HG03558 (cell line): ENCODE results near the gene SH3RF3.
"Not testable (repeated sequence)": the region's sequence is repeated elsewhere in the genome, so short reads cannot be mapped to it uniquely, and the experiment has no call there.

Source experiments
- ATAC-seq: cut with Tn5 transposase; IDR thresholded peaks from one replicate; pipeline ENCODE4 v1.9.1; 2021; ENCODE audit warnings: moderate number of reproducible peaks; ENCODE audit not compliant: unreplicated experiment; ENCODE audit errors: extremely low read depth

Gene SH3RF3

GRCh38 chr2:109117181-109117580, 11.8 kb upstream of the SH3RF3 start:
- not testable (repeated sequence) for ATAC-seq

- ATAC-seq: no peak
Observed at GRCh38 chr2:109117780-109118179, 11.2 kb upstream of the SH3RF3 start.

- ATAC-seq: no peak
Observed at GRCh38 chr2:109118321-109118720, 10.7 kb upstream of the SH3RF3 start.

GRCh38 chr2:109120166-109120565, 8.8 kb upstream of the SH3RF3 start:
- no peak for ATAC-seq

GRCh38 chr2:109120686-109121085, 8.3 kb upstream of the SH3RF3 start:
- ATAC-seq: not testable (repeated sequence)

- no peak for ATAC-seq
Observed at GRCh38 chr2:109123586-109124201, 5.3 kb upstream of the SH3RF3 start.

GRCh38 chr2:109124982-109125592, 3.9 kb upstream of the SH3RF3 start:
- no peak for ATAC-seq

GRCh38 chr2:109125593-109126500, 3.2 kb upstream of the SH3RF3 start:
- no peak for ATAC-seq

- ATAC-seq: no peak
Observed at GRCh38 chr2:109126501-109126860, 2.5 kb upstream of the SH3RF3 start.

- ATAC-seq: no peak
Observed at GRCh38 chr2:109127556-109127955, 1.4 kb upstream of the SH3RF3 start.

GRCh38 chr2:109128048-109128615, 873 bp upstream of the SH3RF3 start:
- no peak for ATAC-seq

GRCh38 chr2:109129356-109129920, 433 bp downstream of the SH3RF3 start:
- ATAC-seq: no peak

GRCh38 chr2:109129921-109130722, 1.1 kb downstream of the SH3RF3 start:
- no peak for ATAC-seq

GRCh38 chr2:109130723-109130995, 1.7 kb downstream of the SH3RF3 start:
- no peak for ATAC-seq

GRCh38 chr2:109131777-109132176, 2.8 kb downstream of the SH3RF3 start:
- ATAC-seq: no peak

GRCh38 chr2:109132626-109133025, 3.6 kb downstream of the SH3RF3 start:
- ATAC-seq: no peak

GRCh38 chr2:109133746-109134145, 4.7 kb downstream of the SH3RF3 start:
- no peak for ATAC-seq

- no peak for ATAC-seq
Observed at GRCh38 chr2:109134741-109135358, 5.8 kb downstream of the SH3RF3 start.

GRCh38 chr2:109135359-109136197, 6.6 kb downstream of the SH3RF3 start:
- ATAC-seq: no peak
